Islet of Langerhans (tissue), 1 donor: ENCODE measurements around the gene CAPZB.

Experiments
- FAIRE-seq: peaks from one replicate; lab custom pipeline; 2011; peaks lifted over from hg19 to GRCh38; lab: Jason Lieb, UNC

The CAPZB gene

DNA sequence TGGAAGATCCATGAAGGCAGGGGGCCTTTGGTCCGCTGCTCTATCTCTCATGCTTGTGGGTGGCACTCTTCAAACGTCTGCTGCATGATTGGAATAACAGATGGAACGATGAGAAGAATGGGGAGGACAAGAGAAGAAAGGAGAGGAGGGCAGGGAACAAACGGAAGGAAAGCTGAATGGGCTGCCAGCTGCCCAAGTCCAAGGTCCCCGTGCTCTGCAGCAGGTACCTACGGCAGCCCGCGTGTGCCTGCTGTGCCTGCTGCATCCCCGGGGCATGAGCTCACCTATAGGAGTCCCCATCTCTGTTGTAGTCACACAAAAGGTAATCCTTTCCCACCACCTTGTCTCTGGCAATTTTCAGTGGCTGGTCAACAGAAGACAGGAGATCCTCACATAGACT lies 100.1 kb downstream of the CAPZB start:
- no peak for FAIRE-seq

DNA sequence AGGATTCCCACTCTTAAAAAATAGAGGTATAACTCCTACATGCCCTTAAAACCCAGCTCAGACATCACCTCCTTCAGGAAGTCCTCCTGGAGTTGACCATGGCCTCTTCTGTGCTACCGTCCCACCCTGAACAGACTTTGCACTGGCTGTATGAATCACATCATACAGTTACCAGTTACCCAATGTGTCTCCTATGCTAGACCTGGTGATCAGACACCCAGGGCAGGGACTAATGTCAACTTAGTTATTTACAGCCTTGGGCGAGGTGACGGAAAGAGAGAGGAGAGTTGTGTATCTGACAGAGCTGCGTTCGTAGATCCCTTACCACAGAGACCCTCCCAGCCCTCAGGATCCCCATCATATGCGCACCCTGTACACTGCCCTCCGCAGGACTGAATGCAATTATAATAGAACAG lies 100.6 kb downstream of the CAPZB start:
- no peak for FAIRE-seq

DNA sequence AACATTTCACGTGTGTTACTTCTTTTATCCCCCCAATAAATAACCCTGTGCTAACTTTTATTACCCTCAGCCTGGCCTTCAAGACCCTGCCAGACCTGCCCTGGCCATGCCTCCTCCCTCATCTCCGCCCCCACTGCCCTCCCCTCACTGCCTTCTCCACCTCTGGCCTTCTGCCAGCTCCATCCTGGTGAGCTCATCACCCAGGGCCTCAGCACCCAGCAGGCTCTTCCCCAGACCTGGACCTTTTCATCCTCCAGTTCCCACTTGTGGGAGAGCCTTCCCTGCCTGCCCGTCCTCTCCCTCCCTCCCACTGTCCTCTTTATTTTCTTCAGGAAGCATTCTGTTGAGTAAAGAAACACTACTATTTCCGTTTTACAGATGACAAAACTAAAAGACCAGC lies 101.2 kb downstream of the CAPZB start:
- no peak for FAIRE-seq

DNA sequence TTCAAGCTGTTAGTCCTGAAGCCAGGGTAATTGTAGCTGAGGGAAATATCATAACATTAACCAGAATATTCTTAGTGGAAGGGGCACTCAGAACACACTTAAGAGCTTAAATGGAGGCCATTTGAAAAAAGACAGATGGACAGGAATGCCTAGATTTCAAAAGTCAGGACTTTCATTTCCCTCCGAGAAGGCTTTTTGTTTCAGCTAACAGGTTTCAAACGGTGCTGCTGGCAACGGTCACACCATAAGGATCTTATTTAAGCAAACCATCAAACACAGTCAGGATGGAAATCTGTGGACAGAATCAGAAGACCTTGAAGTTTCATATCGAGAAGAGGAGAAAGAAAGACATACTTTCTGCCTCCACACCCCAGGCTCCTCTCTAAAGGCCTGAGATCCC lies 103.1 kb downstream of the CAPZB start:
- no peak for FAIRE-seq

DNA sequence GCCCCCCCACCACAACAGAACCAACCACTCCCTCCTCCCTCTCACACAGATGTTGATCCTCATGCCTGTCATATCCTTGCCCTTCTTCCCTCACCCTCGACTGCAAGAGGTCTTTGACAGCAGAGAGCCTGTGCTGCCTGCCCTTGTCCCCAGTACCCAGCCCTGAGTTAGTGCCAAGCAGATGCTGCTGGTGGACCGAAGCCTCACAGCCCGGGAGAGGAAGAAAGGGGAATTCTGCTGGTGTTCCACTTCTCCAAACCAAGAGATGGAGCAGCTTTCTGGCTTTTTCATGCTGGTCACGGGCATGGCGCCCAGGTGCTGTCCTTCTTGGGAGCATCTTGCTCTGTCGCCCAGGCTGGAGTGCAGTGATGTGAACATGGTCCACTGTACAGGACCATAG lies 104.1 kb downstream of the CAPZB start:
- no peak for FAIRE-seq

DNA sequence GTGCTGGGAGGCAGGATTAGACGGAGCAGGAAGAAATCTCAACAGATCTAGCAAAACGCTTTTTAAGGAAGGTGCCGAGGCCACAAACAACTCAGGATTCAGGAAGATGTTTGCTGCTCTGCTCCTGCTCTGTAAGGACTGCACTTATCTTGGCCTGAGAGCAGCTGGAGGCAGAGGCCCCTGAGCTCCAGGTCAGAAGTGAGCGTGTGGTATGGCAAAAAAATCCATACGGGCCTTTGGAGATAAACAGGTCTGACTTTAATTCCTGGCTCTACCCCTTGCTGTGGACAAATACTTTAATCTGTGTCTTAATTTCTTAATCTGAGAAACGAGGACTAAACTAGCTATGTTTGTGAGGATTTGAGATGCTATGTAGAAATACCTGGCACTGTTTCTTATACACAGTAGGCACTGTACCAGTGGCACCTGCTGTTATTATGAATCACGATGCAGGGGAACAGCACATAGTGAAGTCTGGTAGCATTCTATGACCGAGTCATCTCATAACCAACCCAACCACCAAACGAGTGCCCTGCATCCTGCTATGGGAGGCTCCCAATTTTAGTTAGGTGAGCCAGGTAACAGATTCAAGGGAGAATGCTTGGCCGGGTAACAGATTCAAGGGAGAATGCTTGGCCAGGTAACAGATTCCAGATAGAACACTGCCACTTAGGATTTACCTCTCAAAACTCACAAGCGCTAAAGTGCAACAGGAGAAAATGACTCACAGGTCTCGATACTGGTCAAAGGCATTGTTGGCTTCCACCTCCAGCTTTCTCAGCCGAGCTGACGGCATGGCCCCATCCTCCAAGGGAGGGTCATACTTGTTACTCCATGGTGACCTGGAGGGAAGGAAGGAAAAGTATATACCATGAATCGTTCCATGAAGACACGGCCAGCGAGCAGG lies 107.3 kb downstream of the CAPZB start:
- FAIRE-seq: no peak

DNA sequence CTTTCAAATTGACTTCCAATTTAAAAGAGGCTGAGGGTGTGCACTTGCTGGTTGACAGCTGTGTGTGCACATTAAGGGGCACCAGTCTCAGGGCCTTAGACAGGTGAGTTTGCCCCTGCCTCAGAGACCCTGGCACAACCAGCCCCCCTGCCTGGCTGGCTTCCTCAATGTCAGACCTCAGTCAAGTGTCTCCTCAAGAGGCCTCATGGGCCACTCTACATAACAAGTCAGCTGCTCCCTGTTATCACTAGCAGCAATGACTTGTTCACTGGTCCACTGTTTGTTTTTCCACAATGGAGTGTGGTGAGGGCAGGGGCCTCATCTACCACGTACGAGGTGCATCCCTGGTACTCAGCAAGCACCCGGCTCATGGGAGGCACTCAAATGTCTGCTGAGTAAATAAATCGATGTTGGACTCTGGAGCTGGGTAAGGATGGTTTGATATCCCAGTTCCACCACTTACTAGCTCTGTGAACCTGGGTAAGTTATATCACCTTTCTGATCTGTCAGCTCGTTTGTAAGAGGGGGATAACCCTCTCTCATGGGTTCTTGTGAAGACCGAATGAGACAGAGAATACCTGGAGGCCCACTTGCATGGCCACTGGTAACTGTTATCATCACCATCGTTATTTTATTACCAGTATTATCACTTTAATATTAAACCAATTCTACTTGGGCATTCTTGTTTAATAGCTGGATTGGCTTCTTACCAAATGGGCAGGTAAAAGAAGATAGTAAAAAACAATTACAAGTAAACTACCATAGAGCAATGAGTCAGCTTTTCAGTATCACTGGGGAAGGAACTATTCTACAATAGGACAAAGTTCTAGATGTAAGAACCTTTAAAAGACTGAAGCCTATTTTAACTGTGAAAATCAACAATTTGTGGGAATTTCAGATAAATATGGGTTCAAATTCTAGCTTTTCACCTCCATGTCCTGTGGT lies 108.6 kb downstream of the CAPZB start:
- peak; percentile 58 for FAIRE-seq

DNA sequence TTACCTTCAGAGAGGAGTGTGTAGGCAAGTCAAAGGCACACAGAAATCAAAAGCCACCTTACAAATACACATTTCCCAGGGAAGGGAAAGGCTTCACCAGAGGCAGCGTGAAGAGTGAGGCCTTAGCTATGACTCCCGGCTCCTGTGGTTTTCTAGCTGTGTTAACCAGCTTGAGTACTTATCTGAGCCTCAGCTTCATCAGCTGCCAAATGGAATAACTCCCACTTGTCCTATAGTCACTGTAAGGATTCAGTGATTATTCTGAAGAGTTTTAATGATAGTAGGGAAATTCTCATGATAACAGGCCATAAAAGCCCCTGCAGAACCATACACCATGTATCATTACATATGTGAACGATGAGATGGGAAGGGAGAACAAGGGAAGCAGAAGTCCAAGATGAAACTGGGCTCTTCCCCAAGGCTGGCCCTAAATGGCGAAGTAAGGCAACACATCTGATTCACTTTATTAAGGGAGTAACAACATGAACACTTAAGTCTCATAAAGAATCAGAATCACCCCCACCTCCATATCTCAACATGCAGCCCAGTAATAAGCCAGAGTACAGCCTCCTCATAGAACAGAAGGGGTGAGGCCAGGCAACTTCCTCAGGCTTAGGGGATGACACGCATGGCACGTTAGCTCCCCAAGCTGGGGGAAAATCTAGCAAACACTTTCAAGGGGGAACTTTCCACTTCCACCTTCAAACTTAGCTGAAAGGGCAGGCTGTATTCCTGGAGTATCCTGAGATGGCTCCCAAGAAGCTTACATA lies 109.5 kb downstream of the CAPZB start:
- FAIRE-seq: no peak

DNA sequence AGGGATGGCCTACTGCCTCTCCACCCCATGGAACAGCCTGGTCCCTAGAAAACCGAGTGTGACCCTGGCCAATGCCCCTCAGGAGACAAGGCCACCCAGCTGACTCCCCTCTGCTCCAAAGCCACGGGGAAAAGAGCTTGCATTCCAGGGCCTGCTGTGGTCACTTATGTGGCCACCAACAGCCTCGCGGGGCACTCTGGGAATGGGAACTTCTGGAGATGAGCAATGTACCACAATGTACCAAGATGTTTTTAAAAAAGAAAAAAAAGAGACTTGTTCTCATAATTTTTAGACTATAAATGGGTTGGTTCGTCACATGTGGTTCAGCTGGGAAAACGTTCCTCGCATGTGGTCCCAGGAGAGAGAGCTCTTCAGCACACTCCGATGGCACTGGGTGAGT lies 110.4 kb downstream of the CAPZB start:
- no peak for FAIRE-seq

DNA sequence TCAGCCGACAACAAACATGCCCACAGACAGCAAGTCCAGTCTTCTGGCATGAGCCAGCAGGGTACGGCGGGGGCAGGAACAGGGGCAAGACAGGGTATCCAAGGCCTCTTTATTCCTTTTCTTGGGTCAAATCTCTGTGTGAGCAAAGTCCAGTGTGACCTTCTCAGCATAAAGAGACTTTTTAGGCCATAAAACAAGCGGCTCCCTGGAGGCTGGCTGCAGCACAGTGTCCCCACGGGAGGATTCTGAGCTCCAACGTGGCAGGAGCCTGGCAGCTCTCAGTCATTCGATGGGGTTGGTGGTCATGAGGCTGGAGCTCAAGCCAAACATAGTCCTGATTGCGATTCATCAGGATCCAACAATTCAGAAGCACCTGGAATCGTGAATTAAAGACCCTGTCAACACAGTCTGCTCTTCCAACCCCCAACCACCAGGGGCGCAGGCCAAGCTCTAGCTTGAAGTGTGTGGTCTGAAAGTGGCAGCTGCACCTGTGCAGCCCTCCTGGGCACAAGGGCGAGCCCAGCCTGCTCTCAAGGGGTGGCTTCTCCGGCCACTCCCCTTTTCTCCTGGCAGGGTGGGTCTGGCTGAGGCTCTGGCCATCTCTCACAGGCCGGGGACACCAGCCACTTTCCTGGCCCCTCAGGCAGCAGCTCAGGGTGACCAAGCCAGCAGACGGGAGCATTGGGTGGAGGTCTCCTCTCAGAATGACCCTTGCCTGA lies 111.1 kb downstream of the CAPZB start:
- FAIRE-seq: no peak

DNA sequence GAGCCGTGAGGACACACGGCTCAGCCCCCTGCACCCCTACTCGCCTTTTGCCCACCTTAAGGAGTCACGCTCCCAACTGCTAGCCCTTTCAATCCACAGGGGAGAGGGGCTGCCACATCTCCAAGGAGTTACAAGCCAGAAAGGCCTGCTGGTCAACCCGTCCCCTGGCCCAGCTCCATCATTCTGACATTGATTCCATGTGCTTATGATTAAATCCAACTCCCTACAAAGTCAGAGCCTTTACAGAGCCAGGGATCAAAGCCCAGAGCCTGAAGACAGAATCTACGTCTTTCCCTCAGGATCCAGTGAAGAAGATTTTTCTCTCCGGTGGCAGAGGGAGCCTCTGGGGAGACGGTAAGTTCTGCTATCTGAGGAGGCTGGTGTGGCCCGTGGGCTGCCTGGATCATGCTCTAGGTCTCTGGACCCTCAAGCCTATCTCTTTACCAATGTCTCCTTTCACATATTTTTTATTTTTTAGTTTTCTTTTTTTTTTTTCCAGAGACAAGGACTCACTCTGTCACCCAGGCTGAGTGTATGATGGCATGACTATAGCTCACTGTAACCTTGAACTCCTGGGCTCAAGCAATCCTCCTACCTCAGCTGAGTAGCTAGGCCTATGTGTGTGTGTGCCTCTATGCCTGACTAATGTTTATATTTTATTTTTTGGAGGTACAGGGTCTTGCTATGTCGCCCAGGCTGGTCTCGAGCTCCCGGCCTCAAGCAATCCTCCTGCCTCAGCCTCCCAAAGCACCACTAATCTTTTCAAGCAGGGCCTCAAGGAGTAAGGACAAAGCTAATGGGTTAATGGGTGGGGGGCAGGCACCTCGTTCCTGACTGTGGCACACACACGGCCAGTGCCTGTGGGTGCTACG lies 111.9 kb downstream of the CAPZB start:
- no peak for FAIRE-seq

DNA sequence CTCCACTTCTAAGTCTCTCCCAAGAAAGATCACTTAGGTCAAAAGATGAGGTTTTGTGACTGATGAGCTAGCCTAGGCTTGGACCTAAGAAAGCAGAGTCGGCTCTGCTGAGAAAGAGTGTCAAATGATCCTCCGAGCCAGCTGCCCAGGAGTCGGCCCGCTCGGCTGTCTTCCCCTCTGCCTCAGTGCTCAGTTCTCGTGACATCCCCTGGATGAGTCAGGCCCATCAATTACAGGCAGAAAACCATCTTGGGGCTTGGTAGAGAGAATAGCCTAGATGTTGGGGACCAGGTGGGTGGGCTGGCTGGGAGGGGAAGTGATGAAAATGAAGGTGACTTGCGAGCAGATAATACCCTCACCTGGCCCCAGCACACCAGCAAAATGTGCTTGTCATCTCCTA lies 112.7 kb downstream of the CAPZB start:
- FAIRE-seq: no peak

DNA sequence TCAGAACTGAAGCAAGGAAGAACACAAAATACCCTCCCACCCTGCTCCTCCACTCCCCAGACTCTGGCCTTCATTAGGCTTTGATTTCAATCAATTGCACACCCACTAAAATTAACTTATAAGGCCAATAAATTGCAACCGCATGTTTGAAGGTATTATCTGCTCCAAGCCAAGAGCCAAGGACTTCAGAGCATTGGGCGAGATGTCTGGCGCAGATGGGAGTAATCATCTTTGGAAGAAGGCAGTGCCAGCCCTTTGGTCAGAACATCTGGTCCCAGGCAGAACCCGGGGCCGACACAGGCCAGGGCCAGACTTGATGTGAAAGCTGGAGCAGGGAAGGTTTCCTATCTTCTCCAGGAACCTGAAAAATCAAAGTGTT lies 113.2 kb downstream of the CAPZB start:
- FAIRE-seq: no peak

DNA sequence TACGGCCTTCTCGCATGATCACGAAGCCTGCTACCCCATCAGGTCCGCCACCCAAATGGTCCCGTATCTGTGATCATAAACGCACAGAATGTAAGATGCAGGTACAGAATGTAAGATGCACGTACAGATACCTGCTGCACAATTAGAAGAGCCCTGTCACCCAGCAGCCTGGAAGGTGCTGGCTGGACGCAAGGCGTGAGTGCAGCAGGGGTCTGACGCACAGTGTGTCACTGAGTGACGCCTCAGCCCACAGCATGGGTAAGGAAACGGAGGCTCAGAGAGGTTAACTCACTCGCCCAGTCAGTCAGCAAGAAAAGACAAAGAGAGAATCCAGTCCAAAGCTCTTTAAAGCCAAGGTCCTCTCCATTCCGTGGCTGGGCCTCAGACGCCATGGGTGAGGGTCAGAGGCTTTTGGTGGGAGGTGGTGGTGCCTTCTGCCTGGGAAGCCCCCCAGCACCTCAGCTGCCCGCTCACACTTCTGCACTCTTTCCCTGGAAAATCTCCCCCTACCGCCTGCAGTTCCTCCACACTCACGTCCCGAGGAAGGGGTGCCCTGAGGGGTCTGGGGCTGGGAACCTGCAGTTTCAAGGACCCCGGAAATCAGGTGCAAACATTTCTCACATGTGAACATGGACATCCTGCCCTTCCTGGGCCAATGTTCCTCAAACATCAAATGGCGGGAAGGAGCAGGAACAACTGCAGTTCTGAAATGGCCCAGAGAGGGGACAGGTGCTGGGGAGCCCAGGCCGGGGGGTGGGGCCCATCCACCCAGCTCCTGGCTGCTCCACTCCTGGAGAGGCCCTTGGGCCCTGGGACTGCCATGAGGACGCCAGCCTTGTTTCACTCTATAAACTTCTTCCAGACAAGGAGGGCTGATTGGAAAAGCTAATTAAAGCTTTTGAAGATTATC lies 113.9 kb downstream of the CAPZB start:
- no peak for FAIRE-seq

DNA sequence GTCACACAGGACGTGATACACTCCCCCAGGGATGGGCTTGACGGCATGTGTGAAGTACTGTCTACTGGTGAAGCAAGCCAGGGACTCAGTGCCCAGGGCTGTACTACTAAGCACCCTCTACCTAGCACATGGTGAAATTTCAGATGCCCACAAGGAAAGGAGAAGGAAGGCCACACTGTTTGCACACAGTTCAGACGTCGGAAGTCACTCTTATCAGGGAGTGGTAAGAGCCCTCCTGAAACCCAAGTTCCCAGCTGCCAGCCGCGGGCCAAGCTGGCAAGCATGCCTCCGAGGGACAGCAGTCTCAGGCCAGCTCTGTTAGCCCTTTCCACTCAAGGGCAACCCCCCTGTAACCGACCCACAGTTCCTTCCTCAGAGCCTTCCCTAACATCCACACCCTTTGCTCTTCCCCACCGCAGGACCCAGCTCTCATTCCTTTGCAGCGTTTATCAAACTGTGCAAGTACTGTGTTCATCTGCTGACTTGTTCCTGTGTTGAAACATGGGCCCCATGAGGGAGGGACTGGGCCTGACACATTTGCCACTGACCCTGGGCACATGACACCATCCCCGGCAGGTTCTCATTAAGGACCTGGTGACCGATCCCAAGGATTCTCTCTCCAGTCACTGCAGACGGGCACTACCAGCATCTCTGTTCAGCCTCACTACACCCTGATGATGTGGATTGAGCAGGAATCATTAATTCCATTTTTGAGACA lies 114.7 kb downstream of the CAPZB start:
- FAIRE-seq: no peak

DNA sequence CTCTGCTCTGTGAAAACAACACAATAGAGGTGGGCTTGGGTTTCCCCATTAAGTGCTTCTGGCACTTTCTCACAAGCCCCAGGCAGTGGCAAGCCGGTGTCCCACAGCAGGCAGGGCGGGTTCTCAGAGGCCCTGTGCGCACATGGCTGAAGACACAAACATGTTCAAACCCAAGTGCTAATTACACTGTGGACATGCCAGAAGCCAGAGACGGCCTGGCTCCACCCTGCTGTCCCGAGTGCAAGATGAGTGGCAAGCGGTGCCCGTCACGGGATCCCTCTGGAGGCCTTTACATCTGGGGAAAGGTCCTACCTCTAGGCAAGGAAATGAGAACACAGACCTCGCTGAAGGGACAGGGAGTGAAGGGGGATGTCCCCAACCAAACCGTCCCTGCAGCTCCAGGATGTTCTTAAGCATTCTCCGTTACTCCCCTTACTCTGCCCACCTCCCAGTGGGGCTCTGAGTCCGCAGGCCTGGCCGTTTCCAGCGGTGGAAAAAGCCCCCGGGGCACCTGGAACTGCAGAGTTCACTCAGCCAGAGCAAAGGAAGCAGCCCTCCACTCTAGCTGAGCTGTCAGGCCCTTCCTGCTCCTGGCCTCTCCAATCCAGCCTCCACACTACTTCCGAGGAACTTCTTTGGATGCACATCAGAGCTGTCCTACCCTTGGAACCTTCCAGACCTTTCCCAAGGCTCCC lies 115.8 kb downstream of the CAPZB start:
- FAIRE-seq: no peak

DNA sequence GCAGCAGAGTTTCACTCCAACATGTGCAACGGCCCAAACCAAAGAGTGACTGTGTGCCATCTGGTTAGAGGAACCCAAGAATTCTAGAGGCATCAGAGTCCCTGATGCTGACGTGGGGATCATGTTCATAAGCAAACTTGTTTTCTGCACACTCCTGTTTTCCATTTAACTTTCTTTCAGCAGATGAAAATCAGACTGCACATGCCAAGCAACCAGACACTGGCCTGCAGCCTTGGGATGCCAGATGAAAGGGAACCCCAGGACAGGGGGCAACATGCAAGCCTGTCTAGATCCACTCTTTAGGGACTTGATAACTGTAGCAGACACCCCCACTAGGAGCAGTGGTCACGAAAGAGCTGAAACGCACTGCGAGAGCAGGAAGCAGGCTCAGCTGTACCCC lies 116.4 kb downstream of the CAPZB start:
- FAIRE-seq: no peak

DNA sequence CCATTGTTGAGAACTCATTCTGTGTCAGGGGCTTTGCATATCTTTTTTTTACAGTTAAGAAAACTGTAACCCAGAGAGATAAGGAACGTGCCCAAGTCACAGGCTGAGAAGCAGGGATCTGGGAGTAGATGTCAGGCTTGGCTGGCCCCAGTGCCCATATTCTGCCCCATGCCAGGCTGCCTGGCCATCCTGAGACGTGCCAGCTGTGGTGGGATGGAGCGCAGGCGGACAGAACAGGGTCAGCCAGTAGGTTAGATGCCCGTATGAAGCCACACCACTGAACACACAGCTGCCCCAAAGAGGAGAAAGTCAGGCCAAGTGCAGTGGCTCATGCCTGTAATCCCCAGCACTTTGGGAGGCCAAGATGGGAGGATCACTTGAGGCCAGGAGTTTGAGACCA lies 117.3 kb downstream of the CAPZB start:
- FAIRE-seq: no peak
